HUES48 (cell line): ENCODE measurements around the gene ADD2.

ENCODE experiments used
- H3K27ac ChIP-seq: one replicate; pipeline ENCODE4 v1.7.0; 2013; ENCODE audit warnings: low read depth, low read length, inconsistent platforms
- H3K27me3 ChIP-seq: 2 replicates; pipeline ENCODE4 v1.6.1; 2013; ENCODE audit warnings: mild to moderate bottlenecking, low read length; ENCODE audit not compliant: control insufficient read depth, insufficient read depth
- H3K36me3 ChIP-seq: 2 replicates; pipeline ENCODE4 v1.6.1; 2013; ENCODE audit warnings: low read length; ENCODE audit not compliant: control insufficient read depth, insufficient read depth
- H3K4me1 ChIP-seq: 2 replicates; pipeline ENCODE4 v1.6.1; 2013; ENCODE audit warnings: mild to moderate bottlenecking, low read length; ENCODE audit not compliant: control insufficient read depth, insufficient read depth
- H3K4me3 ChIP-seq: 2 replicates; pipeline ENCODE4 v1.5.1; 2013; ENCODE audit warnings: mild to moderate bottlenecking, low read depth, low read length
- H3K9ac ChIP-seq: 2 replicates; pipeline ENCODE4 v1.6.1; 2013; ENCODE audit warnings: mild to moderate bottlenecking, low read depth, low read length, moderate library complexity
- H3K9me3 ChIP-seq: 2 replicates; pipeline ENCODE4 v1.6.1; 2013; ENCODE audit warnings: low read length; ENCODE audit not compliant: control insufficient read depth, insufficient read depth

The ADD2 gene

DNA sequence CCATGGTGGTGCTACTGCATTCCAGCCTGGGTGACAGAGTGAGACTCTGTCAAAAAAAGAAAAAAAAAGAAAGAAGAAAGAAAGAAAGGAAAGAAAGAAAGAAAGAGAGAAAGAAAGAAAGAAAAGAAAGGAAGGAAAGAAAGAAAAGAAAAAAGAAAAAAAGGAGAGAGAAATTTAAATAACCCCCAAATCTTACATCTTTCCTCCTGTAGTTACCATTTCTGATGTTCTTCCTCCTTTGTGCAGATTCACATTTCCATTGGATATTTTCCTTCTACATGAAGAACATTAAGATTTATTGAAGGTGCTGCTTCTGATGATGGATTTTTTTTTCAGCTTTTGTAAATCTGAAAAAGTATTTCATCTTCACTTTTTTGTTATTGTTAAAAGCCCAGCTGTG lies 117.0 kb downstream of the ADD2 start:
- H3K9me3 ChIP-seq: no peaks in the 10 kb centered on the region
- H3K36me3 ChIP-seq: no peaks in the 10 kb centered on the region
- no peak overlapping the region for H3K4me3 ChIP-seq
- H3K27ac ChIP-seq: no peak overlapping the region
- no peaks in the 10 kb centered on the region for H3K4me1 ChIP-seq
- peaks cover 17% of the 10 kb centered on the region for H3K27me3 ChIP-seq
- no peak overlapping the region for H3K9ac ChIP-seq

- no peak overlapping the region for H3K27ac ChIP-seq
- no peaks in the 10 kb centered on the region for H3K4me1 ChIP-seq
- no peak overlapping the region for H3K9ac ChIP-seq
- H3K9me3 ChIP-seq: no peaks in the 10 kb centered on the region
- no peaks in the 10 kb centered on the region for H3K36me3 ChIP-seq
- H3K27me3 ChIP-seq: peaks cover 10% of the 10 kb centered on the region
- H3K4me3 ChIP-seq: no peak overlapping the region
Observed at GRCh38 chr2:70648961-70649360, 119.0 kb downstream of the ADD2 start.

- Histone ChIP-seq H3K27me3 (peaks cover 2% of the 10 kb centered on the region; the same call in 1 of the 2 replicates), H3K4me3 (no peak overlapping the region), H3K9me3 (no peaks in the 10 kb centered on the region), H3K36me3 (no peaks in the 10 kb centered on the region), H3K9ac (no peak overlapping the region), H3K27ac (no peak overlapping the region), H3K4me1 (no peaks in the 10 kb centered on the region)
Observed at GRCh38 chr2:70647873-70648481, 120.0 kb downstream of the ADD2 start.

DNA sequence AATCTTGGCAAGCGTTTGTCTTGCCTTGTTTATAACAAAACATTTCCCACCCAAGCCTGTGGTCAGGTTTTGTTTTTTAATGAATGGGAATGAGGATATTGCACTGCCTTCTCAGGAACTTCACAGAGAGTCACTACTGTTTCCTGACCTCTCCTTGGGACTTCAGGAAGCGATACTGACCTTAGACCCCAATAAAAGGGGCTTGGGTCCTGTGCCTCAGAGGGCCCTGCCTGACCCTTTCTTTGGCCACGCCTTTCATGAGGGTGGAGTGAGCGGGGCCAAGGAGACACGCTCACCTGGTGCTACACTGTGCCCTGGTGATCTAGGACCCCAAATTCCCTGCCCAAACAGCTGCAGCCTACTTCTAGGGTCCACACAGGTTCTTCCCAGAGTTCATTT lies 121.6 kb downstream of the ADD2 start:
- Histone ChIP-seq H3K4me1 (no peaks in the 10 kb centered on the region), H3K4me3 (no peak overlapping the region), H3K27ac (no peak overlapping the region), H3K9ac (no peak overlapping the region), H3K9me3 (no peaks in the 10 kb centered on the region), H3K27me3 (no peaks in the 10 kb centered on the region), H3K36me3 (no peaks in the 10 kb centered on the region)

GRCh38 chr2:70645733-70646419 lies 122.1 kb downstream of the ADD2 start:
- H3K27me3 ChIP-seq: no peaks in the 10 kb centered on the region
- H3K9me3 ChIP-seq: no peaks in the 10 kb centered on the region
- no peak overlapping the region for H3K9ac ChIP-seq
- no peaks in the 10 kb centered on the region for H3K36me3 ChIP-seq
- H3K4me1 ChIP-seq: no peaks in the 10 kb centered on the region
- H3K4me3 ChIP-seq: no peak overlapping the region
- H3K27ac ChIP-seq: no peak overlapping the region

DNA sequence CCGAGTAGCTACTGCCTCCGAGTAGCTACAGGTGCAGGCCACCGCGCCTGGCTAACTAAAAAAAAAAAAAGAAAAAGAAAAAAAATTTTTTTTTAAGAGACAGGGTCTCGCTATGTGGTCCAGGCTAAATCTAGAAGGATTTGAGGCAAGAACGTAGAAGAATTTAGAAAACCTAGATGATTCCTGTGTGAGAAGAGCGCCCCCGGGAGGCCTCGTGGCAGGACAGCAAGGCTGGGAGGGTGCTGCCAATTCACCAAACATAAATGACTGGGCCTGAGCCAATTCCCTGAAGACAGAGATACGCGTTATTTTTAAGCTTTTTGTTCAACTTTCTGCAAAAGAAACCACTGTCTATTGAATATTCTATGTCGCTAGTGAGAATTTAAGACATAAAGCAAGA lies 124.3 kb downstream of the ADD2 start:
- no peak overlapping the region for H3K27ac ChIP-seq
- H3K9ac ChIP-seq: no peak overlapping the region
- H3K4me1 ChIP-seq: no peaks in the 10 kb centered on the region
- no peaks in the 10 kb centered on the region for H3K36me3 ChIP-seq
- no peaks in the 10 kb centered on the region for H3K27me3 ChIP-seq
- H3K9me3 ChIP-seq: no peaks in the 10 kb centered on the region
- H3K4me3 ChIP-seq: no peak overlapping the region

DNA sequence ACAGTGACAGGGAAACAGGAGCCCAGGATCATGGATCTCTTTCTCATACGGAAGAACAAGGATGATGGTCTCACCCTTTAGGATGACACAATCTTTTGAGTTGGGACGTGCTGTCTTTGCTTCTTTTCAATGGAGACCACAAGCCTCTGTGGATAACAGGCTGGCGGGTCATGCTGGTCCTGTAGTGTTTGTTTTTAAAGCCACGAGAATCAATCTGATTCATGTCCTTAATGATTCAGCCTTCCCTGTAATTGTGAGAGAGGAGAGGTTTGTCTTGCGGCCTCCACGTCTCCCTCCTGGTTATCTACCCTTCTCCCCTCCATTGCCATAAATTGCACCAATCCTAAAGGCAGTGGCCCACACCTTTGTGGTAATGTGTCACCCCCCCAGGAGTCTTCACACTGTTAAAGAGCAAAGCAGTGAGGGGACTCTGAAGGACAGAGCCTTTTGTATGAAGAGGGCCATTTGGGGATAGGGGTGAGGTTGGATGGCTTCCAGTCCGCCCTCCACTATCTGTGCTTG lies 126.7 kb downstream of the ADD2 start:
- Histone ChIP-seq H3K4me1 (no peaks in the 10 kb centered on the region), H3K27ac (no peak overlapping the region), H3K9ac (no peak overlapping the region), H3K36me3 (no peaks in the 10 kb centered on the region), H3K9me3 (no peaks in the 10 kb centered on the region), H3K27me3 (no peaks in the 10 kb centered on the region), H3K4me3 (no peak overlapping the region)

DNA sequence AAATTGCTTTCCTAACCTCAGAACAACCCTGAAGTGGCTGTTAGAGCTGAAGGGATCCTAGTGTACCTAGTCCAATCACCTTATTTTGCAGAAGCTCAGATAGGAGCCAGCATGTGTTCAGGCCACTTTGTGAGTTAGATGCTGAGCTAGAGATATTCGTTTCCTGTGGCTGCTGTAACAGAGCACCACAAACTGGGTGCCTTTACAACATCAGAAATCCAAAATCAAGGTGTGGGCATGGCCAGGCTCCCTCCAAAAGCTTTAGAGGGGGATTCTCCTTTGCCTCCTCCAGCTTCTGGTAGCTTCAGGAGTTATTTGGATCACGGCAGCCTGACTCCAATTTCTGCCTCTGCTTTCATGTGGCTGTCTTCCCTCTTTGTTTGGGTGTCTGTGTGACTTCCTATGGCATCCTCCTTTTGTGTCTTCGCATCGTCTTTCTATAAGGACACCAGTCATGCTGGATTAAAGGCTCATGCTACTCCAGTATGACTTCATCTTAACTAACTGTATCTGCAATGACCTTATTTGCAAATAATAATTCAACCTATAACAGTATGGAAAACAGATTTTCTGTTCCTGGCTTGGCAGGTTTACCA lies 128.1 kb downstream of the ADD2 start:
- no peak overlapping the region for H3K4me3 ChIP-seq
- H3K9ac ChIP-seq: no peak overlapping the region
- no peaks in the 10 kb centered on the region for H3K36me3 ChIP-seq
- H3K4me1 ChIP-seq: no peaks in the 10 kb centered on the region
- H3K27ac ChIP-seq: no peak overlapping the region
- H3K27me3 ChIP-seq: no peaks in the 10 kb centered on the region
- no peaks in the 10 kb centered on the region for H3K9me3 ChIP-seq

GRCh38 chr2:70638561-70638960 lies 129.4 kb downstream of the ADD2 start:
- H3K36me3 ChIP-seq: no peaks in the 10 kb centered on the region
- H3K4me1 ChIP-seq: no peaks in the 10 kb centered on the region
- no peak overlapping the region for H3K9ac ChIP-seq
- H3K27me3 ChIP-seq: no peaks in the 10 kb centered on the region
- no peak overlapping the region for H3K27ac ChIP-seq
- H3K9me3 ChIP-seq: no peaks in the 10 kb centered on the region
- H3K4me3 ChIP-seq: no peak overlapping the region

DNA sequence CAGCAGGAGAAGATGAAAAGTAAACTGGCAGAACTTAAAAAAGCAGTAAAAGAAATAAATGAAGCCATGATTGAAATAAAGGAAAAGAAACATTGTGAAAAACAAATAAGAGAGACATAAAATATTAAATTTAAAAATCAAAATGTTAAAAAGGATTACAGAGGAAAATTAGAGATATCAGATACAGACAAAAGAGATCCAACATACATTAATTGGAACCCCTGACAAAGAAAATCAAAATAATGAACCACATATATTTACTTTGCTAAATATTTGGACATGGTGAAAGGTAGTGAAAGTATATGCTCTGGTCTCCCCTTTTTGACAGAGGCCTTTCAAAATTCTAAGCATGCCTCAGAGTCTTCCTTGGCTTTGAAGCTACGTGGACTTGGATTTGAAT lies 134.5 kb downstream of the ADD2 start:
- Histone ChIP-seq H3K27me3 (no peaks in the 10 kb centered on the region), H3K4me1 (no peaks in the 10 kb centered on the region), H3K9ac (no peak overlapping the region), H3K9me3 (no peaks in the 10 kb centered on the region; the same call in 1 of the 2 replicates), H3K36me3 (no peaks in the 10 kb centered on the region), H3K4me3 (no peak overlapping the region), H3K27ac (no peak overlapping the region)

- Histone ChIP-seq H3K9ac (no peak overlapping the region), H3K27me3 (no peaks in the 10 kb centered on the region), H3K4me3 (no peak overlapping the region), H3K9me3 (no peaks in the 10 kb centered on the region; the same call in 1 of the 2 replicates), H3K27ac (no peak overlapping the region), H3K4me1 (no peaks in the 10 kb centered on the region), H3K36me3 (no peaks in the 10 kb centered on the region)
Observed at GRCh38 chr2:70632966-70633365, 135.0 kb downstream of the ADD2 start.
